Measurements from ENCODE around the gene TMEM269.

TMEM269 gene

GRCh38 chr1:42737986-42738677, 46.7 kb upstream of the TMEM269 start:
- Histone ChIP-seq H3K36me3 (ENCODE audit: insufficient read depth, low read length) (no peaks in the 10 kb centered on the region), H3K27ac (ENCODE audit: low read depth, low read length, poor library complexity, severe bottlenecking) (no peak overlapping the region)

DNA sequence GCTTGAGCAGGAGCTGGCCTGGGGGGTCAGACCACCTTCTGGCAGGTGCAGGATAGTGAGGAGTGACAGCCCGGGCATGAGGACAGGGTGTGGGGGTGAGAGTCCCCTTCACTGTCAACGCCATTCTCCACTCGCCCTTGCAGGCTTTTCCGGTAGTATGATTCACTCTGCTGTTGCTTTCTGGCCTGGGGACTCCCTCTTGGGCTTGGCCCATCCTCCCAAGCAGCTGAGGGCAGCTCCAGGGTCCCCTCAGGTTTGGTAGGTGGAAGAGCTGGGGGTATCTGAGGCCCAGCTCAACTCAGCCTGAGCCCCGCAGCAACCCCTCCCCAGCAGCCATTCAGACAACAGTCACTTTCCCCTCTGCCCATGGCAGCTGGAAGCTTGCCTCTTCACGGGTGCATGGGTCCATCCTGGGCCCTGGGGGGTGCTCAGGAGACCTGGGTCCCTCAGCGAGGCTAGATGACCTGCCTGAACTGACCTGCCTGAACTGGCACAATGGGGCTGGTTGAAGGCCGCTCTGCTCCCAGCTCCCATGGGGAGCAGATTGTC, 46.0 kb upstream of the TMEM269 start:
- Histone ChIP-seq H3K27ac (ENCODE audit: low read depth, low read length, poor library complexity, severe bottlenecking) (no peak overlapping the region), H3K4me2 (ENCODE audit: low read length) (no peak overlapping the region)
- TF ChIP-seq, protein P1, sequence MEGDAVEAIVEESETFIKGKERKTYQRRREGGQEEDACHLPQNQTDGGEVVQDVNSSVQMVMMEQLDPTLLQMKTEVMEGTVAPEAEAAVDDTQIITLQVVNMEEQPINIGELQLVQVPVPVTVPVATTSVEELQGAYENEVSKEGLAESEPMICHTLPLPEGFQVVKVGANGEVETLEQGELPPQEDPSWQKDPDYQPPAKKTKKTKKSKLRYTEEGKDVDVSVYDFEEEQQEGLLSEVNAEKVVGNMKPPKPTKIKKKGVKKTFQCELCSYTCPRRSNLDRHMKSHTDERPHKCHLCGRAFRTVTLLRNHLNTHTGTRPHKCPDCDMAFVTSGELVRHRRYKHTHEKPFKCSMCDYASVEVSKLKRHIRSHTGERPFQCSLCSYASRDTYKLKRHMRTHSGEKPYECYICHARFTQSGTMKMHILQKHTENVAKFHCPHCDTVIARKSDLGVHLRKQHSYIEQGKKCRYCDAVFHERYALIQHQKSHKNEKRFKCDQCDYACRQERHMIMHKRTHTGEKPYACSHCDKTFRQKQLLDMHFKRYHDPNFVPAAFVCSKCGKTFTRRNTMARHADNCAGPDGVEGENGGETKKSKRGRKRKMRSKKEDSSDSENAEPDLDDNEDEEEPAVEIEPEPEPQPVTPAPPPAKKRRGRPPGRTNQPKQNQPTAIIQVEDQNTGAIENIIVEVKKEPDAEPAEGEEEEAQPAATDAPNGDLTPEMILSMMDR (IDR thresholded peaks at IDR 0.05; ENCODE audit: low read length): no peak
- no peak for TF ChIP-seq EZH2 (IDR thresholded peaks at IDR 0.05; ENCODE audit: borderline replicate concordance, low read length)

More at GRCh38 chr1:42737986-42738677, 46.7 kb upstream of the TMEM269 start:
- H3F3A ChIP-seq (ENCODE audit: insufficient read depth, low read length): no peaks in the 10 kb centered on the region
- no peaks in the 10 kb centered on the region; the same call in 1 of the 2 replicates for H3K27me3 ChIP-seq (ENCODE audit: insufficient read depth, low read length)
- TF ChIP-seq EZH2 (IDR thresholded peaks at IDR 0.05; ENCODE audit: borderline replicate concordance, low read length): no peak
- TF ChIP-seq, protein P1 (IDR thresholded peaks at IDR 0.05; ENCODE audit: low read length): no peak
- no peaks in the 10 kb centered on the region for H3K9me2 ChIP-seq (ENCODE audit: low read depth, low read length)
- H4K20me1 ChIP-seq (ENCODE audit: insufficient read depth, low read length): no peaks in the 10 kb centered on the region
- no peak overlapping the region for H2AFZ ChIP-seq (ENCODE audit: low read length)
- H3K4me3 ChIP-seq (ENCODE audit: low read depth, low read length, poor library complexity, severe bottlenecking): no peak overlapping the region
- H3K4me2 ChIP-seq (ENCODE audit: low read length): no peak overlapping the region
- H3K4me1 ChIP-seq (ENCODE audit: insufficient read depth, low read length, severe bottlenecking): no peaks in the 10 kb centered on the region
- H3K9me3 ChIP-seq (ENCODE audit: low read length): no peaks in the 10 kb centered on the region
- no peaks in the 10 kb centered on the region for H3K79me2 ChIP-seq (ENCODE audit: insufficient read depth, low read length)
- no peak overlapping the region for H3K9ac ChIP-seq (ENCODE audit: low read length)

DNA sequence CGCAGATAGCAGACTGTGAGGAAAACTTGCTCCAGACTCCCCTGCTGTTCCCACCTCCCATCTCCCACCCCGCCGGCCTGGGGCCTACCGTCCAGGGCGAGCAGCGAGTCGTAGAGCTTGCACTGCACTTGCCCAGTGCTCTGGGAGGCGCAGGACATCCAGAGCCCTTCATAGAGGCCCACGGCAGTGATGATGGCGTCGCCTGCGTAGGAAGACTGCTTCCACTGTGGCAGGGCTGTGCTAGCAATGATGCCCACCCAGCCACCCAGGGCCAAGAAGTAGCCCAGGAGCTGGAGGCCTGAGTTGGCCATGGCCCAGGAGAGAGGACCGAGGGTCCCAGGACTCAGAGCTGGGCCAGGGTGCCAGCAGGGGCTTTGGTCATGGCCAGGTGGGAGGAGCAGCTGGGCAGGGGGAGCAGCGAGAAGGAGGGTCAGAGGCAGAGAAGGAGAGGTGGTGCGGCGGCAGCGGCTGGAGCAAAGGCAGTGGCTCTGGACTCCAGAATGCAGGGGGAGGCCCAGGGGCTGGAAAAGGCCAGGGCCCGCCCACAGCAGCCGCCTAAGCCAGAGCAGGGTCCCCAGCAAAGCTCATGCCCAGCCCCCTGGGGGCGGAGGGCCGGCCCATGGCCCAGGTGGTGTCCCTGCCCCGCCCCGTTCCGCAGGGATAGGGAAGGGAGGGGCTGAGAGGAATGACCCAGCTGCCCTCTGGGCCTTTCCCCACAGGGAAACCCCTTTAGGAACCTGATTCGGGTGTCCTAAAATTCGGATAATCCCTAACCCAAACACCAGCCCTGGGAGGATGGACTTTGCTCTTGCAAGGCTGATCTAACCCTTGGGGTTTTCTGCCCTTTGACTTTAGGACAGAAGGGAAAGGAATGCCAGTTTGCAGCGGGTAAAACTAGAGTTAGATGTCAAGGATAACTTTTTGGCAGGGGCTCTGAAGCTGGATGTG, 44.8 kb upstream of the TMEM269 start, which contains the start of gene CLDN19:
Gene CLDN19, minus strand, starts transcription at position 484 of the 948 bp plus-strand sequence. Its CDS starts 173 bp downstream, at position 311.
- no peaks in the 10 kb centered on the region for H3K9me3 ChIP-seq (ENCODE audit: low read length)
- H3K4me3 ChIP-seq (ENCODE audit: low read depth, low read length, poor library complexity, severe bottlenecking): no peak within 1 kb of the TSS
- H4K20me1 ChIP-seq (ENCODE audit: insufficient read depth, low read length): no peaks in the 10 kb centered on the region
- no peaks in the 10 kb centered on the region for H3K9me2 ChIP-seq (ENCODE audit: low read depth, low read length)
- H3F3A ChIP-seq (ENCODE audit: insufficient read depth, low read length): no peaks in the 10 kb centered on the region
- H3K27me3 ChIP-seq (ENCODE audit: insufficient read depth, low read length): no peaks in the 10 kb centered on the region
- TF ChIP-seq, protein P1 (IDR thresholded peaks at IDR 0.05; ENCODE audit: low read length): no peak
- TF ChIP-seq EZH2 (IDR thresholded peaks at IDR 0.05; ENCODE audit: borderline replicate concordance, low read length): no peak
- no peak within 1 kb of the TSS for H3K9ac ChIP-seq (ENCODE audit: low read length)
- no peak within 1 kb of the TSS for H3K27ac ChIP-seq (ENCODE audit: low read depth, low read length, poor library complexity, severe bottlenecking)
- H2AFZ ChIP-seq (ENCODE audit: low read length): no peak within 1 kb of the TSS
- no peaks in the 10 kb centered on the region for H3K36me3 ChIP-seq (ENCODE audit: insufficient read depth, low read length)
- no peaks in the 10 kb centered on the region for H3K4me1 ChIP-seq (ENCODE audit: insufficient read depth, low read length, severe bottlenecking)
- no peaks in the 10 kb centered on the region for H3K79me2 ChIP-seq (ENCODE audit: insufficient read depth, low read length)
- H3K4me2 ChIP-seq (ENCODE audit: low read length): no peak within 1 kb of the TSS

More for the DNA sequence above, 46.0 kb upstream of the TMEM269 start:
- Histone ChIP-seq H3K27me3 (ENCODE audit: insufficient read depth, low read length) (no peaks in the 10 kb centered on the region; the same call in 1 of the 2 replicates), H3K9me3 (ENCODE audit: low read length) (no peaks in the 10 kb centered on the region), H3K9me2 (ENCODE audit: low read depth, low read length) (no peaks in the 10 kb centered on the region), H2AFZ (ENCODE audit: low read length) (no peak overlapping the region), H3K4me3 (ENCODE audit: low read depth, low read length, poor library complexity, severe bottlenecking) (no peak overlapping the region), H3K4me1 (ENCODE audit: insufficient read depth, low read length, severe bottlenecking) (no peaks in the 10 kb centered on the region), H3K9ac (ENCODE audit: low read length) (no peak overlapping the region), H3F3A (ENCODE audit: insufficient read depth, low read length) (no peaks in the 10 kb centered on the region), H4K20me1 (ENCODE audit: insufficient read depth, low read length) (no peaks in the 10 kb centered on the region), H3K36me3 (ENCODE audit: insufficient read depth, low read length) (no peaks in the 10 kb centered on the region), H3K79me2 (ENCODE audit: insufficient read depth, low read length) (no peaks in the 10 kb centered on the region)
